SK-N-SH (cell line): ENCODE results near the gene ENDOD1. TPM values are rescaled to one million over a fixed set of nuclear protein-coding genes. Genes with fewer than 3 reads are reported as not detected.

Experiments used
- CTCF ChIA-PET: fragments of 300-600, 350-600 bp; formaldehyde crosslinking; extraction: SDS; loops from one replicate; lab custom pipeline; 2021; lab: Yijun Ruan, JAX
- POLR2A ChIA-PET: fragments of 350-600 bp; sonication (Branson Sonifier 250); formaldehyde crosslinking; extraction: SDS; loops from one replicate; lab custom pipeline; 2020; ENCODE audit warnings: antibody characterized with exemption, inconsistent platforms; lab: Yijun Ruan, JAX
- DNase-seq: peaks from one replicate; pipeline ENCODE4 v3.0.0; 2012
- H2AFZ ChIP-seq: fragments of 200-600 bp; sonication (generic); 2 replicates; pipeline ENCODE4 v1.8.1; 2016; ENCODE audit warnings: antibody characterized with exemption, mild to moderate bottlenecking, low read depth
- H3F3A ChIP-seq: fragments of 200-600 bp; sonication (generic); replicated peaks from 2 replicates; pipeline ENCODE3; 2016; ENCODE audit warnings: antibody characterized with exemption, mild to moderate bottlenecking; ENCODE audit not compliant: insufficient read depth
- H3K27ac ChIP-seq, 2 experiments: fragments of 200-500 bp in 1 of 2; fragments of 200-600 bp in 1 of 2; sonication (Bioruptor generic) in 1 of 2; sonication (generic), shearing (Covaris generic) in 1 of 2; 2 replicates each; pipeline versions ENCODE4 v1.5.1 to v1.6.1; 2014 to 2016; ENCODE audit warnings: low read depth in 2 of 2, inconsistent platforms in 1 of 2, low read length in 1 of 2, mild to moderate bottlenecking in 1 of 2, mixed read lengths in 1 of 2
- H3K27me3 ChIP-seq: fragments of 200-600 bp; sonication (generic), shearing (Covaris generic); 2 replicates; pipeline ENCODE4 v1.6.1; 2016; ENCODE audit warnings: mixed run types; ENCODE audit not compliant: insufficient read depth
- H3K36me3 ChIP-seq, 2 experiments: fragments of 200-500 bp in 1 of 2; fragments of 200-600 bp in 1 of 2; sonication (Bioruptor generic) in 1 of 2; sonication (generic) in 1 of 2; replicated peaks in 1 of 2; 2 replicates each; pipeline versions ENCODE3 to v1.5.1; 2014 to 2016; ENCODE audit warnings: low read length in 1 of 2, mild to moderate bottlenecking in 1 of 2; ENCODE audit not compliant: insufficient read depth in 2 of 2, control insufficient read depth in 1 of 2
- H3K4me1 ChIP-seq, 2 experiments: fragments of 200-500 bp in 1 of 2; fragments of 200-600 bp in 1 of 2; sonication (Bioruptor generic) in 1 of 2; sonication (generic), shearing (Covaris generic) in 1 of 2; 2 replicates each; pipeline versions ENCODE4 v1.5.1 to v1.6.1; 2014 to 2016; ENCODE audit warnings: low read depth in 1 of 2, low read length in 1 of 2, mixed run types in 1 of 2; ENCODE audit not compliant: insufficient read depth in 2 of 2, control insufficient read depth in 1 of 2
- H3K4me2 ChIP-seq: fragments of 200-600 bp; sonication (generic), shearing (Covaris generic); 2 replicates; pipeline ENCODE4 v1.6.1; 2017; ENCODE audit warnings: mixed run types
- H3K4me3 ChIP-seq, 2 experiments: fragments of 200-500 bp in 1 of 2; fragments of 200-600 bp in 1 of 2; sonication (Bioruptor generic) in 1 of 2; sonication (generic), shearing (Covaris generic) in 1 of 2; 2 replicates each; pipeline versions ENCODE4 v1.5.1 to v1.8.1; 2014 to 2016; ENCODE audit warnings: low read depth in 2 of 2, inconsistent platforms in 1 of 2, low read length in 1 of 2, mild to moderate bottlenecking in 1 of 2, mixed read lengths in 1 of 2, moderate library complexity in 1 of 2
- H3K79me2 ChIP-seq: fragments of 200-600 bp; sonication (generic); 2 replicates; pipeline ENCODE4 v1.8.1; 2017; ENCODE audit warnings: mild to moderate bottlenecking; ENCODE audit not compliant: insufficient read depth
- H3K9ac ChIP-seq: fragments of 200-600 bp; sonication (generic); 2 replicates; pipeline ENCODE4 v1.6.1; 2017; ENCODE audit warnings: mixed run types
- H3K9me2 ChIP-seq: fragments of 200-600 bp; sonication (generic); 2 replicates; pipeline ENCODE4 v1.6.1; 2017; ENCODE audit warnings: mixed run types
- H3K9me3 ChIP-seq: fragments of 200-600 bp; sonication (generic); 2 replicates; pipeline ENCODE4 v1.6.1; 2017; ENCODE audit warnings: mixed run types, mild to moderate bottlenecking, moderate library complexity
- H4K20me1 ChIP-seq: fragments of 200-600 bp; sonication (generic); 2 replicates; pipeline ENCODE4 v1.6.1; 2017; ENCODE audit warnings: mild to moderate bottlenecking, mixed run types; ENCODE audit not compliant: insufficient read depth
- CHD2 ChIP-seq: fragments of 150-350 bp; IDR thresholded peaks from 2 replicates; pipeline ENCODE4 v1.6.1; 2018; ENCODE audit warnings: low read length; ENCODE audit not compliant: partially characterized antibody
- EZH2phosphoT487 ChIP-seq: fragments of 200-600 bp; sonication (generic); IDR thresholded peaks from 2 replicates; pipeline ENCODE4 v1.6.1; 2017; ENCODE audit warnings: low read depth, mixed run types, mild to moderate bottlenecking, antibody characterized with exemption, moderate library complexity, borderline replicate concordance
- FOSL2 ChIP-seq: IDR thresholded peaks from 2 replicates; pipeline ENCODE4 v1.4.0; 2012; ENCODE audit warnings: low read depth, mild to moderate bottlenecking, moderate library complexity, borderline replicate concordance
- FOXJ3 ChIP-seq: sonication (generic); formaldehyde crosslinking; IDR thresholded peaks from 2 replicates; pipeline ENCODE4 v1.5.1; 2020; ENCODE audit warnings: mild to moderate bottlenecking, missing genetic modification reagents
- FOXM1 ChIP-seq: IDR thresholded peaks from 2 replicates; pipeline ENCODE4 v1.4.0; 2012; ENCODE audit warnings: low read depth, mild to moderate bottlenecking
- GABPA ChIP-seq: IDR thresholded peaks from 2 replicates; pipeline ENCODE4 v1.4.0; 2012; ENCODE audit warnings: low read depth, mild to moderate bottlenecking
- JUND ChIP-seq: IDR thresholded peaks from 2 replicates; pipeline ENCODE4 v1.4.0; 2012
- MAX ChIP-seq: IDR thresholded peaks from 2 replicates; pipeline ENCODE4 v1.4.0; 2012; ENCODE audit warnings: low read depth
- MXI1 ChIP-seq: IDR thresholded peaks from 2 replicates; pipeline ENCODE4 v1.6.1; 2012; ENCODE audit warnings: mild to moderate bottlenecking, low read depth, low read length, improper control_type of control experiment
- NFIC ChIP-seq: IDR thresholded peaks from 2 replicates; pipeline ENCODE4 v1.4.0; 2012; ENCODE audit warnings: borderline replicate concordance
- NRF1 ChIP-seq: IDR thresholded peaks from 2 replicates; pipeline ENCODE4 v1.6.1; 2012; ENCODE audit warnings: low read depth, mild to moderate bottlenecking, low read length
- PBX3 ChIP-seq: IDR thresholded peaks from 2 replicates; pipeline ENCODE4; 2012
- POLR2AphosphoS5 ChIP-seq: IDR thresholded peaks from 2 replicates; pipeline ENCODE4 v1.6.1; 2012; ENCODE audit warnings: low read depth, low read length
- RAD21 ChIP-seq: IDR thresholded peaks from 2 replicates; pipeline ENCODE4 v1.6.1; 2012; ENCODE audit warnings: mild to moderate bottlenecking, low read length
- RCOR1 ChIP-seq: fragments of 150-350 bp; IDR thresholded peaks from 2 replicates; pipeline ENCODE4 v1.6.1; 2017; ENCODE audit warnings: antibody characterized with exemption, low read length
- REST ChIP-seq: IDR thresholded peaks from 2 replicates; pipeline ENCODE4 v1.6.1; 2012; ENCODE audit warnings: mild to moderate bottlenecking, low read depth, low read length, moderate library complexity
- SIN3A ChIP-seq: IDR thresholded peaks from 2 replicates; pipeline ENCODE4 v1.6.1; 2012; ENCODE audit warnings: low read depth, mild to moderate bottlenecking, low read length, moderate library complexity, borderline replicate concordance
- SMC3 ChIP-seq: IDR thresholded peaks from 2 replicates; pipeline ENCODE4 v1.6.1; 2012; ENCODE audit warnings: low read depth, low read length, improper control_type of control experiment
- USF1 ChIP-seq: IDR thresholded peaks from 2 replicates; pipeline ENCODE4 v1.4.0; 2012; ENCODE audit warnings: low read depth, borderline replicate concordance
- YY1 ChIP-seq: IDR thresholded peaks from 2 replicates; pipeline ENCODE4 v1.4.0; 2012; ENCODE audit warnings: low read depth, mild to moderate bottlenecking
- WGBS: methylation state at CpG from one replicate; pipeline ENCODE4 v1.1.6; 2017; ENCODE audit warnings: low lambda C conversion rate; 5-methylcytosine and 5-hydroxymethylcytosine counted together
- polyA plus RNA-seq, 3 experiments: library from polyadenylated mRNA; depleted of rRNA; stranded (reverse); fragments of >200 nt; gene quantifications; 2 replicates each; pipeline ENCODE4 v1.2.3, GENCODE V29; 2012

The ENDOD1 gene
- polyA plus RNA-seq, 1 of the 3 experiments (the other 2 are of a cell fraction) = 15.0 TPM

- Histone ChIP-seq H3K9me3 (no peaks in the 10 kb centered on the region), H3K4me3 (no peak overlapping the region), H3K9me2 (no peaks in the 10 kb centered on the region), H3K36me3 (no peaks in the 10 kb centered on the region), H2AFZ (no peak overlapping the region), H3K27ac (no peak overlapping the region), H3K27me3 (no peaks in the 10 kb centered on the region), H3K4me2 (no peak overlapping the region), H3F3A (no peaks in the 10 kb centered on the region), H3K79me2 (no peaks in the 10 kb centered on the region), H3K4me1 (peaks cover 0 to 7% of the 10 kb centered on the region in 2 experiments; a peak in 2 of 4 replicates), H3K9ac (no peak overlapping the region), H4K20me1 (no peaks in the 10 kb centered on the region)
- TF ChIP-seq CHD2 = no peak
- TF ChIP-seq EZH2phosphoT487 = no peak
- no peak for TF ChIP-seq SIN3A
- no peak for TF ChIP-seq FOXJ3 (CRISPR knock-in tag)
- no peak for TF ChIP-seq NFIC
- no peak for TF ChIP-seq FOXM1
- no peak for TF ChIP-seq JUND
- no peak for TF ChIP-seq SMC3
- no peak for TF ChIP-seq FOSL2
- no peak for TF ChIP-seq REST
- TF ChIP-seq POLR2AphosphoS5 = no peak
- TF ChIP-seq MAX = no peak
- no peak for TF ChIP-seq NRF1
- TF ChIP-seq RCOR1 = no peak
- TF ChIP-seq PBX3 = no peak
- no peak for TF ChIP-seq YY1
- TF ChIP-seq RAD21 = no peak
- TF ChIP-seq USF1 = no peak
- no peak for TF ChIP-seq GABPA
- no peak for TF ChIP-seq MXI1
- no peak for DNase-seq
- POLR2A ChIA-PET = no interaction called here
- CTCF ChIA-PET = no interaction called here
- 67% methylated on average over 2 of the region's 2 CpGs for WGBS
Observed at GRCh38 chr11:95082576-95083001, 7.1 kb upstream of the ENDOD1 start.
